ENCODE data around the gene PSMD2.

- no peak for TF ChIP-seq POLR2A (IDR thresholded peaks at IDR 0.05; ENCODE audit: low read depth, low read length)
- TF ChIP-seq HDGF (IDR thresholded peaks at IDR 0.05) = no peak
- TF ChIP-seq KDM1A (IDR thresholded peaks at IDR 0.05; ENCODE audit: borderline replicate concordance) = no peak
- no peak for TF ChIP-seq MAX (IDR thresholded peaks at IDR 0.05; ENCODE audit: low read depth, low read length)
- TF ChIP-seq CTCF (IDR thresholded peaks at IDR 0.05 in 2 of 3, conservative IDR thresholded peaks at IDR 0.05 in 1 of 3; ENCODE audit: control insufficient read depth in 2 of 3, extremely low read depth in 1 of 3, insufficient read depth in 1 of 3, low read depth in 3 of 3, low read length in 3 of 3) = no peak
- TF ChIP-seq ETV6 (conservative IDR thresholded peaks at IDR 0.05 in 1 of 2, IDR thresholded peaks at IDR 0.05 in 1 of 2; ENCODE audit: borderline replicate concordance in 1 of 2, low read depth in 1 of 2) = no peak
Observed at GRCh38 chr3:184296616-184297015, 2.4 kb upstream of the PSMD2 start.

Measured in GM12878 (cell line).